Measurements from ENCODE around the gene CUX1. TPM values are rescaled to one million over a fixed set of nuclear protein-coding genes. Genes with fewer than 3 reads are reported as not detected.

Gene CUX1
- total and polyA plus RNA-seq, 4 donors = 40.5 to 138 (median 69.1) TPM

DNA sequence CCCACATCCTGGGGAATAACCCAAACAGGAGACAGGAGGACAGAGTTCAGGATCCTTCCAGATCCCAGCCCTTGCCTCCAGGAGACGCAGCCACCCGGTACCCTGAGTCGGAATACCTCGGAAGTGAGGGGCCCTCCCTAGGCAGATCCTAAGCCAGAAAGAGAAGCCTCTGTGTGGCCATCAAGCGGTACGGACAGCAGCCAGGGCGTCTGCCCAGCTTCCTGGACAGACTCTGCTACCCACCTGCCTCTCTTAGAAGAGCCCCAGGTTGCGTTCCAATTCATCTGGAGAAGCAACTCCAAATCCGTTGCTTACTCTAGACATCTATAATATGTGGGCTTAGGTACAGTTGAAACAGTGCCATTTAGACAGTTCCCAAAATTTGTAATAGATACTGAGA is 249.1 kb downstream of the CUX1 start:
- Histone ChIP-seq H3K4me1 (ENCODE audit: control insufficient read depth in 5 of 5, insufficient read depth in 5 of 5, low read length in 5 of 5) (peaks cover 0 to 11% (median 0%) of the 10 kb centered on the region in 5 donors), H3K36me3 (ENCODE audit: control insufficient read depth in 4 of 4, insufficient read depth in 4 of 4, low read length in 4 of 4) (peaks cover 0 to 5% (median 3%) of the 10 kb centered on the region in 4 donors), H3K27me3 (ENCODE audit: control insufficient read depth in 3 of 3, insufficient read depth in 3 of 3, low read length in 2 of 3) (no peaks in the 10 kb centered on the region), H3K9ac (ENCODE audit: insufficient read depth in 1 of 2, low read length in 2 of 2) (no peak overlapping the region), H3K4me3 (no peak overlapping the region), H3K9me3 (ENCODE audit: control insufficient read depth in 4 of 4, insufficient read depth in 3 of 4, low read length in 3 of 4) (no peaks in the 10 kb centered on the region), H3K27ac (ENCODE audit: low read depth in 1 of 2, low read length in 1 of 2) (no peak overlapping the region)
- no peak for ATAC-seq (ENCODE audit: insufficient read depth, low FRiP score)
- WGBS, 2 donors = 95 to 97% methylated on average over 9 of the region's 9 CpGs
- no peak for DNase-seq
- TF ChIP-seq, protein P1, sequence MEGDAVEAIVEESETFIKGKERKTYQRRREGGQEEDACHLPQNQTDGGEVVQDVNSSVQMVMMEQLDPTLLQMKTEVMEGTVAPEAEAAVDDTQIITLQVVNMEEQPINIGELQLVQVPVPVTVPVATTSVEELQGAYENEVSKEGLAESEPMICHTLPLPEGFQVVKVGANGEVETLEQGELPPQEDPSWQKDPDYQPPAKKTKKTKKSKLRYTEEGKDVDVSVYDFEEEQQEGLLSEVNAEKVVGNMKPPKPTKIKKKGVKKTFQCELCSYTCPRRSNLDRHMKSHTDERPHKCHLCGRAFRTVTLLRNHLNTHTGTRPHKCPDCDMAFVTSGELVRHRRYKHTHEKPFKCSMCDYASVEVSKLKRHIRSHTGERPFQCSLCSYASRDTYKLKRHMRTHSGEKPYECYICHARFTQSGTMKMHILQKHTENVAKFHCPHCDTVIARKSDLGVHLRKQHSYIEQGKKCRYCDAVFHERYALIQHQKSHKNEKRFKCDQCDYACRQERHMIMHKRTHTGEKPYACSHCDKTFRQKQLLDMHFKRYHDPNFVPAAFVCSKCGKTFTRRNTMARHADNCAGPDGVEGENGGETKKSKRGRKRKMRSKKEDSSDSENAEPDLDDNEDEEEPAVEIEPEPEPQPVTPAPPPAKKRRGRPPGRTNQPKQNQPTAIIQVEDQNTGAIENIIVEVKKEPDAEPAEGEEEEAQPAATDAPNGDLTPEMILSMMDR (IDR thresholded peaks at IDR 0.05; ENCODE audit: control extremely low read depth, extremely low read depth) = no peak

DNA sequence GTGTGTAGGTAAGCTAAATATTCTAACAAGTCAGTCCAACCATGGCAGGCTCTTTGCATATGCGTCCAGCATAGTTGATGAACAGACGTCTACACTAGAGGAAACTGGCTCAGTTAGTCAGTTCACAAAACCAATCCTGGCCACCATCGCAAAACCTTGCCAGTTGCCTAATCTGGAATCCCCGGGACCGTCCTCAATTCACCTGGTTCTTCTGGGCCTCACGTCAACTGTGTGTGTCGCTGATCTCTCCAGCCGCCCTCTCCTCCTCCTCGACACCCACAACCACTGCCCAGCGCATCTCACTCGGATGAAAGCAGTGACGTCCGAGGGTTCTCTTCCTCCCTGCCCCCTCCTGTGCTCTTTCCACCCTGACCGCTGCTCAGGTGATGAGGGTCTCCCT is 251.4 kb downstream of the CUX1 start:
- H3K4me3 ChIP-seq = no peak overlapping the region
- 90 to 91% methylated on average over 14 of the region's 14 CpGs for WGBS, 2 donors
- ATAC-seq (ENCODE audit: insufficient read depth, low FRiP score) = no peak
- no peak overlapping the region for H3K27ac ChIP-seq (ENCODE audit: low read depth in 1 of 2, low read length in 1 of 2)
- no peak for DNase-seq
- no peaks in the 10 kb centered on the region for H3K9me3 ChIP-seq (ENCODE audit: control insufficient read depth in 4 of 4, insufficient read depth in 3 of 4, low read length in 3 of 4)
- H3K9ac ChIP-seq (ENCODE audit: insufficient read depth in 1 of 2, low read length in 2 of 2) = no peak overlapping the region
- peaks cover 0 to 9% (median 0%) of the 10 kb centered on the region in 5 donors for H3K4me1 ChIP-seq (ENCODE audit: control insufficient read depth in 5 of 5, insufficient read depth in 5 of 5, low read length in 5 of 5)
- H3K27me3 ChIP-seq (ENCODE audit: control insufficient read depth in 3 of 3, insufficient read depth in 3 of 3, low read length in 2 of 3) = no peaks in the 10 kb centered on the region
- peaks cover 0 to 10% (median 6%) of the 10 kb centered on the region in 4 donors for H3K36me3 ChIP-seq (ENCODE audit: control insufficient read depth in 4 of 4, insufficient read depth in 4 of 4, low read length in 4 of 4)
- TF ChIP-seq, protein P1 (IDR thresholded peaks at IDR 0.05; ENCODE audit: control extremely low read depth, extremely low read depth) = no peak

DNA sequence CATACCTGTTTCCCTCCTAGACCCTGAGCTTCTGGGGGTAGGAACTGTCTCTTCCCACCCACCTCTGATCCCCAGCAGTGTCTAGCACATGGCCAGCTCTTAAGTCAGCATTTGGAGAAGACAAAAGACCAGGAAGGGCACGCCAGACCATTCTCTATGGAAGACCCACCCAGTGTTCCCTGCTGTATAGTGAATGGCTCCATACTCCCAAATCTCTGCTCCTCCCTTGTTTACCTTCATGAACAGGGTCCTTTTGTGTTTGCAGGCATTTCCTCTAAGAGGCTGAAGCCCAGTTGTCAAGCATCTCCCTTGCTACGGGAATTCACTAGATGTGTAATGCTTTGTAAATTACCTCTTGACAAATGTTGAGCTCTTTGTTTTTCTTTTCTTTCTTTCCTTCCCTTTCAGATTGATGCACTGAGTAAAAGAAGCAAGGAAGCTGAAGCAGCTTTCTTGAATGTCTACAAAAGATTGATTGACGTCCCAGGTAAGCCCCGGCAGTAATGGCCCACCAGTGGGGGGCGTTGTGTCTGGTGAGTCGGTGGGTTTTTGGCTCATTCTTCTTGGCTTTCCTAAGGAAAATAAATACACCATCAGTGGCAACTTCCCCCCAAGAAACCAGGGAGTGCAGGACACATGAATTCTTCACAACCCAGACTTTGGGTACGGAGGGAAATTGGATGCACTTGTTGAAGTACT is 252.7 kb downstream of the CUX1 start:
- Histone ChIP-seq H3K27ac (ENCODE audit: low read depth in 1 of 2, low read length in 1 of 2) (no peak overlapping the region), H3K9ac (ENCODE audit: insufficient read depth in 1 of 2, low read length in 2 of 2) (no peak overlapping the region), H3K4me3 (no peak overlapping the region), H3K36me3 (ENCODE audit: control insufficient read depth in 4 of 4, insufficient read depth in 4 of 4, low read length in 4 of 4) (peaks cover 0 to 12% (median 7%) of the 10 kb centered on the region in 4 donors), H3K27me3 (ENCODE audit: control insufficient read depth in 3 of 3, insufficient read depth in 3 of 3, low read length in 2 of 3) (no peaks in the 10 kb centered on the region), H3K4me1 (ENCODE audit: control insufficient read depth in 5 of 5, insufficient read depth in 5 of 5, low read length in 5 of 5) (no peaks in the 10 kb centered on the region), H3K9me3 (ENCODE audit: control insufficient read depth in 4 of 4, insufficient read depth in 3 of 4, low read length in 3 of 4) (no peaks in the 10 kb centered on the region)
- 89% methylated on average over 7 of the region's 7 CpGs for WGBS, 2 donors
- no peak for DNase-seq
- TF ChIP-seq, protein P1 (IDR thresholded peaks at IDR 0.05; ENCODE audit: control extremely low read depth, extremely low read depth) = no peak
- no peak for ATAC-seq (ENCODE audit: insufficient read depth, low FRiP score)
